Keratinocyte (primary cell): ENCODE measurements around the gene CRLF2. TPM values are rescaled to one million over a fixed set of nuclear protein-coding genes. Genes with fewer than 3 reads are reported as not detected.
A peak's percentile ranks its signal among the peaks of the same experiment; 100 is the strongest.
"Not testable (repeated sequence)": the region's sequence is repeated elsewhere in the genome, so short reads cannot be mapped to it uniquely, and the experiment has no call there.

Experiments
- DNase-seq: peaks from one replicate; pipeline ENCODE4 v3.0.0-alpha.2; 2011; ENCODE audit warnings: low read depth, missing footprints, low spot score
- FAIRE-seq: peaks from 2 replicates; lab custom pipeline; 2011; peaks lifted over from hg19 to GRCh38; lab: Jason Lieb, UNC
- H2AFZ ChIP-seq: 2 replicates; pipeline ENCODE4 v1.6.0; 2012; ENCODE audit warnings: low read length, control low read depth, inconsistent platforms; ENCODE audit not compliant: control insufficient read depth
- H3K27ac ChIP-seq: 2 replicates; pipeline ENCODE4 v1.5.1; 2011; ENCODE audit warnings: low read length; ENCODE audit not compliant: control insufficient read depth, insufficient read depth
- H3K27me3 ChIP-seq: 3 replicates; pipeline ENCODE4 v1.6.0; 2011; ENCODE audit warnings: low read length; ENCODE audit not compliant: control insufficient read depth, insufficient read depth; ENCODE audit errors: extremely low read depth
- H3K36me3 ChIP-seq, 2 experiments: 2 replicates in 1 of 2; 3 replicates in 1 of 2; pipeline ENCODE4 v1.5.1; 2011; ENCODE audit warnings: low read length in 2 of 2, mild to moderate bottlenecking in 1 of 2; ENCODE audit not compliant: control insufficient read depth in 2 of 2, insufficient read depth in 2 of 2; ENCODE audit errors: extremely low read depth in 1 of 2
- H3K4me1 ChIP-seq: 3 replicates; pipeline ENCODE4 v1.5.1; 2011; ENCODE audit warnings: low read length; ENCODE audit not compliant: control insufficient read depth, insufficient read depth; ENCODE audit errors: extremely low read depth
- H3K4me2 ChIP-seq: 3 replicates; pipeline ENCODE4 v1.6.0; 2011; ENCODE audit warnings: low read depth, low read length; ENCODE audit not compliant: control insufficient read depth, insufficient read depth; ENCODE audit errors: extremely low read depth
- H3K4me3 ChIP-seq, 3 experiments: fragments of 200-600 bp in 1 of 3; sonication (generic) in 1 of 3; 2 replicates in 2 of 3; 3 replicates in 1 of 3; pipeline ENCODE4 v1.5.1; 2011 to 2016; ENCODE audit warnings: low read length in 3 of 3, mild to moderate bottlenecking in 3 of 3, control low read depth in 2 of 3, inconsistent platforms in 1 of 3, low read depth in 1 of 3, mixed read lengths in 1 of 3, mixed run types in 1 of 3, moderate library complexity in 1 of 3; ENCODE audit not compliant: control insufficient read depth in 2 of 3, insufficient read depth in 2 of 3; ENCODE audit errors: extremely low read depth in 1 of 3
- H3K79me2 ChIP-seq: 2 replicates; pipeline ENCODE4 v1.6.0; 2012; ENCODE audit warnings: low read length; ENCODE audit not compliant: control insufficient read depth, insufficient read depth
- H3K9ac ChIP-seq: 3 replicates; pipeline ENCODE4 v1.6.0; 2011; ENCODE audit warnings: low read length; ENCODE audit not compliant: control insufficient read depth, insufficient read depth; ENCODE audit errors: extremely low read depth
- H3K9me1 ChIP-seq: 3 replicates; pipeline ENCODE4 v1.6.0; 2011; ENCODE audit warnings: low read length; ENCODE audit not compliant: control insufficient read depth, insufficient read depth; ENCODE audit errors: extremely low read depth
- H3K9me3 ChIP-seq: 2 replicates; pipeline ENCODE4 v1.5.1; 2012; ENCODE audit warnings: low read depth, low read length; ENCODE audit not compliant: control insufficient read depth
- H4K20me1 ChIP-seq: 3 replicates; pipeline ENCODE4 v1.6.0; 2011; ENCODE audit warnings: low read length; ENCODE audit not compliant: control insufficient read depth, insufficient read depth; ENCODE audit errors: extremely low read depth
- EZH2 ChIP-seq: IDR thresholded peaks from one replicate; pipeline ENCODE4 v1.6.1; 2012; ENCODE audit warnings: inconsistent platforms, mild to moderate bottlenecking, low read length, moderate library complexity
- dilution Hi-C: fragments of 300-500 bp; cut with MboI; formaldehyde crosslinking; loops from one replicate; pipeline ENCODE4 v1.7.0; 2020; ENCODE audit warnings: low sequenced_read_pairs; ENCODE audit not compliant: extremely low pct_ligation_motif_present
- polyA plus RNA-seq, 5 experiments: library from polyadenylated mRNA; depleted of rRNA in 3 of 5; stranded (reverse) in 3 of 5; stranded (forward) in 1 of 5; unstranded in 1 of 5; fragments of >200 nt; gene quantifications; 1 replicate in 1 of 5; 2 replicates in 3 of 5; 3 replicates in 1 of 5; pipeline versions ENCODE4 v1.2.1 to v1.2.3, GENCODE V29; 2011 to 2012; ENCODE audit warnings: missing spikeins in 2 of 5, low read depth in 1 of 5, low replicate concordance in 1 of 5
- TF ChIP-seq, protein P1 (sequence below), 3 experiments: IDR thresholded peaks in 1 of 3; conservative IDR thresholded peaks in 1 of 3; optimal IDR thresholded peaks in 1 of 3; 2 replicates in 2 of 3; 3 replicates in 1 of 3; pipeline versions ENCODE3 to v1.5.1; 2011; ENCODE audit warnings: low read length in 3 of 3, mild to moderate bottlenecking in 3 of 3, moderate library complexity in 2 of 3, control low read depth in 1 of 3, inconsistent platforms in 1 of 3; ENCODE audit not compliant: insufficient read depth in 2 of 3; ENCODE audit errors: extremely low read depth in 1 of 3

Gene CRLF2
- polyA plus RNA-seq, 1 donor (not counting 4 experiments of a cell fraction or from before 2014, with no cell fraction given), result not detected

DNA sequence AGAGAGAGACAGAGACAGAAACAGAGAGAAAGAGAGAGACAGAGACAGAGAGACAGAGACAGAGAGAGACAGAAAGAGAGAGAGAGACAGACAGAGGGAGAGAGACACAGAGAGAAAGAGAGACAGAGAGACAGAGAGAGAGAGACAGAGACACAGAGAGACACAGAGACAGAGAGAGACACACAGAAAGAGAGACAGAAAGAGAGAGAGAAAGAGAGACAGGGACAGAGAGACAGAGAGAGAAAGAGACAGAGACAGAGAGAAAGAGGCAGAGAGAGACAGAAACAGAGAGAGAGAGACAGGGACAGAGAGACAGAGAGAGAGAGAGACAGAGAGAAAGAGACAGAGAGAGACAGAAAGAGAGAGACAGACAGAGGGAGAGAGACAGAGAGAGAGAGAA lies 52.9 kb downstream of the CRLF2 start:
- Histone ChIP-seq H3K27ac (no peak overlapping the region), H3K4me2 (no peak overlapping the region), H3K4me1 (no peaks in the 10 kb centered on the region), H2AFZ (no peak overlapping the region), H4K20me1 (no peaks in the 10 kb centered on the region), H3K36me3 (no peaks in the 10 kb centered on the region), H3K9me1 (no peaks in the 10 kb centered on the region), H3K9me3 (peaks cover 2% of the 10 kb centered on the region), H3K9ac (no peak overlapping the region), H3K79me2 (no peaks in the 10 kb centered on the region), H3K4me3 (no peak overlapping the region), H3K27me3 (no peaks in the 10 kb centered on the region)
- dilution Hi-C loops, result no loop called here
- TF ChIP-seq, protein P1, sequence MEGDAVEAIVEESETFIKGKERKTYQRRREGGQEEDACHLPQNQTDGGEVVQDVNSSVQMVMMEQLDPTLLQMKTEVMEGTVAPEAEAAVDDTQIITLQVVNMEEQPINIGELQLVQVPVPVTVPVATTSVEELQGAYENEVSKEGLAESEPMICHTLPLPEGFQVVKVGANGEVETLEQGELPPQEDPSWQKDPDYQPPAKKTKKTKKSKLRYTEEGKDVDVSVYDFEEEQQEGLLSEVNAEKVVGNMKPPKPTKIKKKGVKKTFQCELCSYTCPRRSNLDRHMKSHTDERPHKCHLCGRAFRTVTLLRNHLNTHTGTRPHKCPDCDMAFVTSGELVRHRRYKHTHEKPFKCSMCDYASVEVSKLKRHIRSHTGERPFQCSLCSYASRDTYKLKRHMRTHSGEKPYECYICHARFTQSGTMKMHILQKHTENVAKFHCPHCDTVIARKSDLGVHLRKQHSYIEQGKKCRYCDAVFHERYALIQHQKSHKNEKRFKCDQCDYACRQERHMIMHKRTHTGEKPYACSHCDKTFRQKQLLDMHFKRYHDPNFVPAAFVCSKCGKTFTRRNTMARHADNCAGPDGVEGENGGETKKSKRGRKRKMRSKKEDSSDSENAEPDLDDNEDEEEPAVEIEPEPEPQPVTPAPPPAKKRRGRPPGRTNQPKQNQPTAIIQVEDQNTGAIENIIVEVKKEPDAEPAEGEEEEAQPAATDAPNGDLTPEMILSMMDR (optimal IDR thresholded peaks at IDR 0.05 in 1 of 3, IDR thresholded peaks at IDR 0.05 in 1 of 3, conservative IDR thresholded peaks at IDR 0.05 in 1 of 3; ENCODE audit: extremely low read depth in 1 of 3, insufficient read depth in 2 of 3, low read length in 3 of 3), result no peak
- TF ChIP-seq EZH2, result no peak
- DNase-seq (no peak), FAIRE-seq (peak; percentile 44)

DNA sequence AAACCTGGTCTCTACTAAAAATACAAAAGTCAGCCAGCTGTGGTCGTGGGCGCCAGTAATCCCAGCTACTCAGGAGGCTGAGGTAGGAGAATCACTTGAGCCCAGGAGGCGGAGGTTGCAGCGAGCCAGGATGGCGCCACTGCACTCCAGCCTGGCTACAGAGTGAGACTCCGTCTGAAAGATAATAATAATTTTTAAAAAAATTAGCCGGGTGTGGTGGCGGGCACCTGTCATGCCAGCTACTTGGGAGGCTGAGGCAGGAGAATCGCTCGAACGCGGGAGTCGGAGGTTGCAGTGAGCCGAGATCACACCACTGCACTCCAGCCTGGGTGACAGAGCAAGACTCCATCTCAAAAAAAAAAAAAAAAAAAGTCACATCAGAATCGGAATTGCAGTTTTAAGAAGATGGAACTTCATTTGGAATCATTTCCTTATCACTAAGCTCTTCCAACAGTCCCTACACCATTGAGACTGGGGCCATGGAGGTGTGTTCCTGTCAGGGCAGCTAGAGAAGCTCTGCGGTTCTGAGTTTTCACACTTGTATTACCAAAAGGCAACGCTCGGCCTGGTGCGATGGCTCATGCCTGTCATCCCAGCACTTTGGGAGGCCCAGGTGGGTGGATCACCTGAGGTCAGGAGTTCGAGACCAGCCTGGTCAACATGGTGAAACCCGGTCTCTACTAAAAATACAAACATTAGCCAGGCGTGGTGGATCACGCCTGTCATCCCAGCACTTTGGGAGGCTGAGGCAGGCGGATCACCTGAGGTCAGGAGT lies 55.6 kb downstream of the CRLF2 start:
- H3K79me2 ChIP-seq, H2AFZ ChIP-seq, H3K36me3 ChIP-seq, FAIRE-seq, H3K4me1 ChIP-seq, H3K9me3 ChIP-seq, H3K9ac ChIP-seq, H4K20me1 ChIP-seq, H3K27me3 ChIP-seq, dilution Hi-C loops, H3K9me1 ChIP-seq, DNase-seq, H3K27ac ChIP-seq, H3K4me3 ChIP-seq, H3K4me2 ChIP-seq: not testable (repeated sequence)

DNA sequence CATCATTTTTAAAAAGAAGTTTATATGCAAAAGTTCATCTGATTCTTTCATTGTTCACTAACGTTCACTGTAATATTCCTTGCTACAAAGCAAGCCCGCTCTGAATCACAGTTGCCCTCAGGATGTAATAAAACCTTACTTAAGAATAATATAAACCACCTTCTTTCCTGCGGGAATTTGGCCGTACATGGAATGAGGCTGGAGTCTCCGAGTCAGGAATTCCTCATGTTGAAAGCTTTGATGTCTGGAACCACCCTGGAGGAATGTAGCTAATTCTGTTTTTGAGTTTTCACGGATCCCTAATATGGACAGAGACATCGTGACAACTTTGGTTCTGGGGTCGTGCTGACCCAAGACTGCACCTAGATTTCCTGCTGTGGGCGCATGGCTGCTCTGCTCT lies 58.5 kb downstream of the CRLF2 start:
- DNase-seq (no peak), FAIRE-seq (no peak)
- TF ChIP-seq, protein P1 (optimal IDR thresholded peaks at IDR 0.05 in 1 of 3, IDR thresholded peaks at IDR 0.05 in 1 of 3, conservative IDR thresholded peaks at IDR 0.05 in 1 of 3; ENCODE audit: extremely low read depth in 1 of 3, insufficient read depth in 2 of 3, low read length in 3 of 3), result no peak
- no peak for TF ChIP-seq EZH2
- no peak overlapping the region for H3K4me3 ChIP-seq
- H3K27ac ChIP-seq, result no peak overlapping the region
- no peaks in the 10 kb centered on the region for H3K79me2 ChIP-seq
- dilution Hi-C loops, result no loop called here
- no peaks in the 10 kb centered on the region for H3K36me3 ChIP-seq
- H3K4me2 ChIP-seq, result no peak overlapping the region
- H3K9me1 ChIP-seq, result no peaks in the 10 kb centered on the region
- H3K4me1 ChIP-seq, result no peaks in the 10 kb centered on the region
- H3K9me3 ChIP-seq, result no peaks in the 10 kb centered on the region
- no peaks in the 10 kb centered on the region for H3K27me3 ChIP-seq
- H3K9ac ChIP-seq, result no peak overlapping the region
- H2AFZ ChIP-seq, result no peak overlapping the region
- H4K20me1 ChIP-seq, result no peaks in the 10 kb centered on the region
